GM18508 (cell line): ENCODE measurements around the gene PRKAG2.

Experiments
- ATAC-seq: cut with Tn5 transposase; IDR thresholded peaks from one replicate; pipeline ENCODE4 v1.9.1; 2021; ENCODE audit warnings: moderate number of reproducible peaks; ENCODE audit not compliant: insufficient read depth, unreplicated experiment

The PRKAG2 gene

GRCh38 chr7:151822541-151823181, 54.3 kb downstream of the PRKAG2 start:
- no peak for ATAC-seq

GRCh38 chr7:151821806-151822540, 54.9 kb downstream of the PRKAG2 start:
- no peak for ATAC-seq

- no peak for ATAC-seq
Measured at GRCh38 chr7:151821226-151821625, 55.7 kb downstream of the PRKAG2 start.

- ATAC-seq: no peak
Measured at GRCh38 chr7:151820491-151821105, 56.3 kb downstream of the PRKAG2 start.

GRCh38 chr7:151819866-151820265, 57.0 kb downstream of the PRKAG2 start:
- ATAC-seq: no peak

GRCh38 chr7:151818674-151819519, 58.0 kb downstream of the PRKAG2 start:
- ATAC-seq: no peak

- ATAC-seq: no peak
Measured at GRCh38 chr7:151817981-151818673, 58.8 kb downstream of the PRKAG2 start.

GRCh38 chr7:151817315-151817690, 59.6 kb downstream of the PRKAG2 start:
- ATAC-seq: no peak

GRCh38 chr7:151816562-151817314, 60.2 kb downstream of the PRKAG2 start:
- ATAC-seq: no peak

GRCh38 chr7:151815419-151815818, 61.5 kb downstream of the PRKAG2 start:
- no peak for ATAC-seq

GRCh38 chr7:151814400-151815009, 62.4 kb downstream of the PRKAG2 start:
- no peak for ATAC-seq

- no peak for ATAC-seq
Measured at GRCh38 chr7:151813997-151814396, 62.9 kb downstream of the PRKAG2 start.

GRCh38 chr7:151813445-151813844, 63.5 kb downstream of the PRKAG2 start:
- no peak for ATAC-seq

GRCh38 chr7:151812967-151813366, 63.9 kb downstream of the PRKAG2 start:
- no peak for ATAC-seq

- ATAC-seq: no peak
Measured at GRCh38 chr7:151810441-151811232, 66.3 kb downstream of the PRKAG2 start.

GRCh38 chr7:151809864-151810170, 67.1 kb downstream of the PRKAG2 start:
- no peak for ATAC-seq

GRCh38 chr7:151809146-151809863, 67.6 kb downstream of the PRKAG2 start:
- no peak for ATAC-seq
